GM19035 (cell line): ENCODE measurements around the gene SEMA3A.

ENCODE experiments used
- ATAC-seq: cut with Tn5 transposase; IDR thresholded peaks from one replicate; pipeline ENCODE4 v1.9.1; 2021; ENCODE audit not compliant: unreplicated experiment

SEMA3A gene

DNA sequence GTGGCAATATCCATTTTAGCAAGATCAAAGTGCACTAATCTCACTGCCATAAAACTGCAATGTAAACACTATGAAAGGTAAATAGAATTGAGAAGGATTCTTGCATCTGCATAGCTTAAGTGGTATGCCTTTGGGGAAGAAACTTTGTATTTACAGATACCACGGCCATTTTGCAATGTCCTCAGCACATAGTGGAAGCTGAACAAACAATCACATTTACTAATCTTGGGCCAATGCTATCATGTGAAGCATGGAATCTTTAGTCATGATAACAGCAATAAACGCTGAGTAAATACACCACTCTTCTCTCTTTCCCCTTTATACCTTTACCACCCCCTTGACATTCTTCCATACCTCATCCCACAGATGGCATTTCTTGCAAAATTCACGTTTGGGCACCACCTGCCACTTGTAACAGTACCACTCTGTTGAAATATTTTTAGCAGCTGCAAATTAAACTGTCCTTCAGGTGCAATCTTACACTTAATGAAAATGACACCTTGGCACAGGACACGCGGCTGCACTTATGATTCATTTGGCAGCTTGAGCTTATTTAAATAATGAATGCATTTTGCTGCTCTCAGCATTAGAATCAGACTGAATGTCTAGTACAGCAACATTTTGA is 171.8 kb downstream of the SEMA3A start:
- ATAC-seq = no peak

DNA sequence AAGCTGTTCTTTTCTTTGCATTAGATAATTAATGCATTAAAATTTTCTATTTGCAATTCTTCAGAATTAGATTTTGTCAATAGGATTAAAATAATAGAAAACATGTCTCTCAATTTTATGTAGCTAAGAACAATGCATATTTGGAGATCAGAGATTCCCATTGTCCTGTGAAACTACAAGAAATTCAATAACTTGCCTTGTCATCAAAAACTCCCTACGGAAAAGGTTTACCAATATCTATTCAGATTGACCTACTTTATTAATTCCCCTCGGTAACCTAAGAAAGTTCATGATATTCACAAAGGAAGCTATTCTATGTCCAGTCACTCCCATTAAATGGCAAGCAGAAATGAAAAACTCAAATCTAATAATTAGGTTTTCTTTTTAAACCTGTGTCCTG is 172.6 kb downstream of the SEMA3A start:
- ATAC-seq = no peak

DNA sequence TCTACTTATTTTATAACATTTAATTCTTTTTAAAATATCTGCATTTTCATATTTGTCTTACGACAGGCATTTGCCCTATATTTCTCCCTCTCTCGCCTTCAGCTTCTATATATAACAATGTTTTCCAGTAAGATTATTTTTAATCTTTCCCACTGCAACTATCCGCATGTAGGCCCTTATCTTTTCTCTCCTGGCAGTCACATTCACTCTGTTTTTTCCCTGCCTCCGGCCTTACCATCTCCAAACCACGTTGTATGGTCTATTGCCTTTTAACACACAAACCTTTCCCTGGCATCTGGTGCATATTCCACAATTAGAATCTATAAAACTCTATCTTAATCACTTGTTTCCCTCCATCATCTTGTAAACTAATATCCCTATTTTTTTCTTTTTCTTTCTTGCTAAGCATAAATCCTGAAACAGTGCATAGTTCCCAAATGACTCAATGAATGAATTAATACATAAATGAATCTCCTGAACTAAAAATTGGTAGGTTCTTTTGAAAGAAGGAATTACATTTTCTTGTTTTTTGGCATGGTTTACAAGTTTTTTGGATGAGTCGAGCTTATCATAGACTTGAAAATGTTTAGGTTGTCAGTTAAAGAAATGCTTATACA is 173.2 kb downstream of the SEMA3A start:
- no peak for ATAC-seq

DNA sequence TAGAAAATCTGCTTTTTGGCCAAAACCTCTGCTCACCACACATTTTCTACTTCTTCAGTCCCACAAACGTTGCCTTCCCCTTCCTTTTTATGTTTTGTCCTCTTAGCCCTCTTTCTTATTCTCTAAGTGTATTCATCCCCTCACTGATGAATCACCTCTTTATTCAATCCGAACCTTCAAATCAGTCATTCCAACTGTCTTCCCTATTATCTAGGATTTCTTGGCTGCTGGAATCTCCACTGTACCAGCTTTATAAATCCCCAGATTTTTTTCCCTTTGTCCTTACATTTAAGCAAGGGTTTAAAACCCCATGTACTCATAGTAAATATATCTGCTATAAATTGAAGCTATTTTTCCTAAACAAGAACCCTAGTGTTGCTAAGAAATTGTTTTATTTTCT is 176.9 kb downstream of the SEMA3A start:
- ATAC-seq = no peak

DNA sequence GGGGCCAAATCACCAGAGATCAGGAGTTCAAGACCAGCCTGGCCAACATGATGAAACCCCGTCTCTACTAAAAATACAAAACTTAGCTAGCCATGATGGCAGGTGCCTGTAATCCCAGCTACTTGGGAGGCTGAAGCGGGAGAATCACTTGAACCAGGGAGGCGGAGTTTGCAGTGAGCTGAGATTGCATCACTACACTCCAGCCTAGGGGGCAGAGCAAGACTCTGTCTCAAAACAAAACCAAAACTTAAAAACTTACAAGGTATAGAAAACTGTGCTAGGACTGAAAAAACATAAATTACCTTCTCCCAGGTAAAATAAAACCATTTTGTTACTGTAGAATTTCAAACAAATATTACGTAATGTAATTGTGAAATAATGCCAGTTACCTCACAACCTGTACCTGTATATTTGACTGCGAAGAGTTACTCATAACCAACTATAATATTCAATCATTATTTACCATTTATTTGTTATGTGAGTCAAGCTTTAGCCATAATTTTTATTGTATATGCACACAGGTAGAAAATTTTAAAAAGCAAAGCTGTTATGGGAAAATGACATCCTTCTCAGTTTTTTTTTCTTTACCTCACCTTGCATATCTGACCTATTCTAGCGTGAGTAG is 180.9 kb downstream of the SEMA3A start:
- no peak for ATAC-seq

DNA sequence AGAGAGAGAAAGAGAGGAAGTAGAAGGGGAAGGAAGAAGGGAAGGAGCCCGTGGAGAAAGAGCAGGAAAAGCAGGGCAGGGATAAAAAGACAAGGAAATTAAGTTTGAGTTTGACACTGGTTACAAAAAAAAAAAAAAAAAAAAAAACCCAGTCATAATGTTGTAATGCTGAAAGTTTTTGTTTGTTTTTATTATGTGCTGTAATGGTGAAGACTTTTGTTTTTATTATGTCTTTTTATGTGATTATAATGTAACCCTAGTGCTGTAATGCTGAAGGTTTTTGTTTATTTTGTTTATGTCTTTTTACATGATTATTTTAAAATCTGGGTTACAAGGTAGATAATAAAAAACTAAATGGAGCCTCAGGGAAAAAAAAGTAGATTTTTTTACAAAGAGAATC is 184.8 kb downstream of the SEMA3A start:
- no peak for ATAC-seq

DNA sequence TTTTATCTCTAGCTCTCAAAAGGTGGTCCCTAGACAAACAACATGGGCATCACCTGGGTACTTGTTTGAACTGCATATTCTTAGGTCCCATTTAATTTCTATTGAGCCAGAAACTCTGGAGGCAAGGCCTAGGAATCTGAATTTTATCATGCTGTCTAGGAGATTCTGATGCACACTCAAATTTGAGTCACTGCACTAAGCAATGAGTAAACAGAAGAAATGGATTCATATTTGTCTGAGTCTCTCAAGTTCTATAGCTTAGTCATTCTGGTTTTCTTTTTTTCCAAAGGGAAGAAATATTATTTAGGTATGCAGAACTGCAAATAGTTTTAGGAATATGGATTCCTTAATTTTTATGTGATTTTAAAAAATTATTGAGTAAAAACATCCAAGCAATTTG is 185.5 kb downstream of the SEMA3A start:
- no peak for ATAC-seq

DNA sequence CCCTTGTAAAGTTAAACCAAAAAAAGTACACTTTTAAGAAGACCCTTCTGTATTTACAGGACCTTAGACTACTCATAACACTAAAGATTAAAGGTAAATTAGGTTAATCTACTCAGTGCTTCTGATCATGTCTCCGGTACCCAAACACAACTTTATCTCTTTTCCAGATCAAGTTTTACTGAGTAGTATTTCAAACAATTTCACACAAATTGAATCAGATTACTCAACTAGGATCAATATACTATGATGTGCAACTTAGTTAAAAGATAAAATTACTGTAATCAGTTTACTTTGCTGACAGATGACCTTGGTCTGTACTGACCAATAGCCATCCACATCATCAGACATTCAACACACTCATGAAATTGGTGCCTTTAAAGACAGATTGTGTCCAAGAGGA is 191.4 kb downstream of the SEMA3A start:
- ATAC-seq = no peak

DNA sequence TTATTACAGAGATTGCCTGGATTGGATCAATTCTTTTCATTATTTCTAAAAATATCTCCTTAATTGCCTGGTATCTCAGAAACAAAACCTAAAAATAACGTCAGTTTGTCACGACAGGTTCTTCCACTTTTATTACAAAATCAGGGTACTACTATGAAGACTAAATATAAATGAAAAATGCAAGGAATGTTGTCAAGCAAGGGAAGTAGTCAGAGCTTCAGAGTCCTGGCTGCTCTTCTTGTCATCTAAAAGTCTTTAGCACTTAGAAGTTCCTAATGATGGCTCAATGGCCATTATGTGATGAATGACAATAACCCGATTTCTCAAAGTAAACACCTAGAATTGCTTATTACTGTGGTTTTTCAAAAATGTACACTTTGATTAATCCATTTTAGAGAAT is 192.2 kb downstream of the SEMA3A start:
- ATAC-seq = no peak

DNA sequence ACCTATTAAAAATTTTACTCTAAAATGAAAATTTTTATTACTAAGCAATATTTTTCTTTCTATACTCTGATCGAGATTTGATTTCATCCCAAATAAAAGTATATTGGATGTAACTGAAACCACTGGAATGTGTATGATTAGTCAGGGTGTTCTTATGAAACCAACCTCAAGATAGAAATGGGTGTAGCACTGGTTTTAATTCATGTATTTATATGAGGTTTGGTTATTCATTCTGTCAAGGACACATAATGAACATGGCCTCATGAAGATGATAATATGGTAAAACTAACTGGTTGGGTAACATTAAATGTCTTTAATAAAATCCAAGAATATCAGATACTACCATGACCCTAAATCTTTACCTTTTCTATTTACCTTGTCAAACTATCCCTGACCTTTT is 197.7 kb downstream of the SEMA3A start:
- no peak for ATAC-seq

DNA sequence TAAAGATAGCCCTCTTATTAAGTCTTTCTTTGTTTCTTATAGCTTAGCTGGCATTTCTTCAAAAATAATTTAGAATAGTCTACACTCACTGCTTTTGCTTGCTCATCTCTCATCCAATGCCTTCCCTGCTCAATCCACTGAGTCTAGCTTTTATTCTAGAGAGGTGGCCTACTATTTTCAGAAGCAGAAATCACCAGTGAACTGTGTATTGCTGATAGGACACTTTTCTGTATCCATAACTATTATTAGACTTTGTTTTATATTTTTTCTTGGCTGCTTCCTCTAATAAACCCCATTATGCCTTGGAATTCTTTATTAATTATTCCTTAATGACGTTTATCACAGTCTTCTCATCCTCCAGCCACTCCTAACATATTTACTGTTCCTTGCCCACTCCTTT is 206.8 kb downstream of the SEMA3A start:
- ATAC-seq = no peak

DNA sequence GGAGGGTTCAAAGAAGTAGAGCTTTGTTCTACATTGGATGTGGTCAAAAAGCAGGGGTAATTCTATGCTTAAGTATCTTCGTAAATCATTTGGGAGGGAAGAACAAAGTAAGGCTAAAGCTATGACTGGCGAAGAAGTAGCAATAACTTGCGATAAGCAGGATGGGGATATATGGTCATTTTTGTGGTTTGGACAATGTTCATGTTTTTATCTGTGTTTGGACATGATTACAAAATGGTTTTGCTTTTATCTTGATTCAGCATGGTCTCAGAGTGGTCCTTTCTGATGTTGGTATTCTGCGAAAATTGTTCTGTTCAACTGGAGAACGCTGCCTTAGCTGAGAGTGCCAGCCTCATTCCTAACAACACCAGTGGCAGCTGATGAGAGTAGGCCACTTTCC is 208.8 kb downstream of the SEMA3A start:
- ATAC-seq = no peak

DNA sequence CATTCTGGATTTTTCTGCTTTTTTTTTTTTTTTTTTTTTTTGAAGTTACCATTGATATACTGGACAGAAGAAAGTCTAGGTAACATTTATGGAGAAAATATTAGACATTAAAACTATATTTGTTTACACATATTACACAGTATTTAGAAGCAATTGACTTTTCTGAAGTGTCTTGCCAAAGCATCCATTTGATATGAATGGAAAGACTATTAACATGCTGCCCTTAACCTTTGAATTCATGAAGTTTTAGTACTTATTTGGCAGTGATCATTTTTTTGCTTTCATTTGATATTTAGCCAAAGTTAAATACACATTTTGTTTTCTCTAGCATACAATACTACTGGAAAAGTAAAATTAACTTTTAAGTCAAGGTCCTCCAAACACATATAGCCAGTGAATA is 210.0 kb downstream of the SEMA3A start:
- no peak for ATAC-seq

DNA sequence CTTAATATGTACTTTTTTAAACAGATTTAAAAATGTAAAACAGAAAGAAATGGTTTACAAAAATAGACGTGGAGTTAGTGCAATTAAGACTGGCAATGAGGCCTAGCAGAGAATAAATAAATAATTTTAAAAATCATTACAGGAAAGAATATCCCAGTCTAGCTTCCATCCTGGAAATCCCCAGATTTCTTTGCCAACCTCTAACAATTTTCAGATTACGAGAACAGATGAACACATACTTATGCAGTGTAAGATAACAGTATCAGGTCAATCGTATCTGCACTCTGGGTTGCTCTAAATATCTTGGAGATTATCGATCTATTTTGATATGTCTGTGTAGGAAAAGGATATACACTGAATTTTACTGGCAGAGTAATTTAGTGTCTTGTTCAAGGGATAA is 210.5 kb downstream of the SEMA3A start:
- no peak for ATAC-seq

DNA sequence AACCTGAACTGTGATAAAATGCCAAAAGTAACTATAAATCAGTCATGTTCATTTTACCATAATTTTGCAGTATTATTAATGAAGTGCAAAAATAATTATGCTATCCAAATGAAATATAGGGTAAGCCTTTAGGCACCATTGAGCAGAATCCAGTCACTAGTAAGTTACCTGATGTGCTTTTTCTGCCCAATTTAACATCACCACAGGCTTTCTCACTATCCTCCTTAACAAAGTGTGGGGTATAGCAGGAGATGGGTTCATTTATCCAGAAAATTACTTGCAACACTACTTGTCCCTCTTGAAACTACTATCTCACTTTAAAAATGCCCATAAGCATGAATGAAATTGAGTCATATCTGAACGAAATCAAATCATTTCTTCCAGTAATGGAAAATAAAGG is 211.0 kb downstream of the SEMA3A start:
- no peak for ATAC-seq

DNA sequence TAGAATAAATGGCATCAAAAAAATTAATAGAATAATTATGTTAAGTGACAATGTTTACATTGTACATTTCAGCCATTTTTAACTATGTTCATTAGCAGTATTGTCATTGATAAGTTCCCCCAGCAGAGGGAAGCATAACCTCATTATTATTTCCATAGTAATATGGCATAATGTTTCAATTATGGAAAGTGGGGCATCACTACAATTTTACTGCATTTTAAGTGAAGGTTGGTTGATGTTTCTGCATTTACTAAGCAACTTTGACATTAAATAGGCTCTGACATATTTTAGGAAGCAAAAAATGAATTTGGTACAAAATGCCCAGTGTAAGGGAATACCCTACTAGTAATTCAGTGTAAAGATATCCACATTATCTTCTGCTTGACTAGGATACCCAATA is 218.3 kb downstream of the SEMA3A start:
- ATAC-seq = peak; percentile 78

DNA sequence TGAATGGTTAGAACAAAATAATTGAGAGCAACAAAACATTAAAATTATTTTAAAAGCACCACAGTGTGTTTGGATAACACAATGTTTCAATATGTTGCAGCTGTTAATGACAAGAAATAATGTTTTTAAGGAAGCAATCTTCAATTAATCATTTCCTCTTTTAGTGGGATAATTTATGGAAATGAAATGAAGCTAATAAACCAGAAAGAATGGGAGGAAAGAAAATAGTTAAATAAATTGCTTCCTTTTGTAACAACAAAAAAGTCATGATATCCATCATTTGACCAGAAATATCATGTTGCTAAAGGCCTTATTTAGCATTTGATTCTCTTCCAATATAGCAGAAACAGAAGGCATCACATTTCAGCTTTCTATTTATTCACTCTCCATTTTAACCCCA is 224.5 kb downstream of the SEMA3A start:
- ATAC-seq = no peak

DNA sequence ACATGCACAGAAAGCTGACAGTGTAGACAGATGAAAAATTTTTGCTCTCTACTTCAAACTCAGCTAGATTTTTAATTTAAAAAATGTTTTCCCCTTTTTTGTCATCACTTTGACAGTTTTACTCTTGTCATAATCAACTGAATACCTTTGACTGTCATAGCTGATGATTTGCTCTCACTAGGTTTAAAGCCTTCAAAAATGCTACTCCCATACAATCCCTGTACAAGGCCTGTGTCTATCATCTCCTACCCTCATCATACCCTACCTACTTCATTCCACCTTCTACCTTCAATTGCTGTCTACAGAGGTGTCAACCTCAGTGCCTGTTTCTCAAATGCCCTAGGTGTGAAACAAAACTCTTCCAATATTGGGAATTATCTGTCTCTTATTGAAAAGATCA is 230.3 kb downstream of the SEMA3A start:
- ATAC-seq = no peak

DNA sequence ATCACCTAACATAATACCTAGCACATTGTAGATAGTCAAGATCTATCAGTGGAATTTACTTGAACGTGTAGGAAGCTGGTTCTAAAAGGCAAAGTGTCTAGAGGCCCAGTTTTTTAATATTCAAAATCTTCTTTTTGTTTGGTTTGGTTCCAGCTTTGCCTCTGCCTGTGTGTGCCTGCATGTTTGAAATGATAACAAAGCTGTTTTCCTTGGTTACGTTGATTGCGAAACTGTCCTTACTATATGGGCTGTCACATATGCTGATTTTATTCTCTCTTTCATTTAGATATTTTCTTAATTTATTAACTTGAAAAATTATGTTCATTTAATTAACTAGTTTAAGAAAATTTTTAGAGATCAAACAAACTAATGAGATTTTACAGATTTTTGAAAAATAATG is 237.3 kb downstream of the SEMA3A start:
- ATAC-seq = no peak

DNA sequence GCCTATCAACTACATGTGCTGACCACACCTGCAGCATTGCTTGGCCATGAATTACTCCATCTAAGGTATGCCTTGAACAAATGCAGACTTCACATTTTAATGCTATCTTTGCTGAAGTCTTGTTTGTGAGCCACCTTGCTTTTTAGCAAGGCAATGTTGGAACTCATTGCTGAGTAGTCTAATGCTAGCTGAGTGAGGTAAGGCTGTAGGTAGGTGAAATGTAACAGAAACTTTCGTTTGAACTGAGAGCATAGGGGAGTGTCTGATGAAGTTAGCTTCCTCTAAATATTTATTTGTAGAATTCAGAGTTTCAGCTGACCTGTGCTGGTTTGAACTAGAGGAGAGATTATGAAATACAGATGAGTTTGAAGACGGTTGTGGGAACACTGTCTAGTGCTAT is 238.5 kb downstream of the SEMA3A start:
- ATAC-seq = no peak

DNA sequence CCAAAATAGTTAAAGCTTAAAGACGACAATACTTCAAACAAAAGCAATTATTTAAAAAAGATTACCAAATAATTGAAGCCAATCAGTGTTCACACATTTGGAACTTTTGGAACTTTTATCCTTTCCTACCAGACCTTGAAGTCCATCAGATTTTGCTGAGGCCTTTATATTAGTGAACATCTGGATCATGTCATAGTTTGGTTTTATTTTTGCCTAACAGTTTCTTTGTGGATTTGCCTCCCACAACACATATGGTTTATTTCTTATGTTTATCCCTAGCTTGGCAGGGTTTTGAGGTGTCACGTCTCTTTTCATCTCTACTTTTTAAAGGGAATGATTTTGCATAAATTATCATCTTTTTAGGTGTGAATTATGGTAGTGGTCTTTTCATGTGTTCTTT is 242.4 kb downstream of the SEMA3A start:
- no peak for ATAC-seq

DNA sequence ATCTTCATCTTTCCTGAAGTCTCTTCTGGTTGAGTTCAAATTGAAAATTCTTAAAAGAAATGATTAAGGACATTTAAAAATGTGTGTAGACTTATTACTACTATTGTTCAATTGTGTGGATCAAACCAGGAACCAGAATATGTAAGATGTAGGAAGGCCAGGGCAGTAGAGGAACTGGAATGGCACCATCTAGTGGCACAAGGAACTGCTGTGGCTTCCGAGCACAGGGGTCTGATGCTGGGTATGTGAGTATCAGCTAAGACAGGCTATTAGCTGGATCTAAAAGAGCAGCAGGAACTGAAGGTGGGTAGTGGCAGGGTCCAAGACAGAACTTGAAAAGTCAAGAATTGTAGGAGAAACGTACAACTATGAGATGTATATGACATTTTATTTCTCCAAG is 247.3 kb downstream of the SEMA3A start:
- peak; percentile 83 for ATAC-seq

DNA sequence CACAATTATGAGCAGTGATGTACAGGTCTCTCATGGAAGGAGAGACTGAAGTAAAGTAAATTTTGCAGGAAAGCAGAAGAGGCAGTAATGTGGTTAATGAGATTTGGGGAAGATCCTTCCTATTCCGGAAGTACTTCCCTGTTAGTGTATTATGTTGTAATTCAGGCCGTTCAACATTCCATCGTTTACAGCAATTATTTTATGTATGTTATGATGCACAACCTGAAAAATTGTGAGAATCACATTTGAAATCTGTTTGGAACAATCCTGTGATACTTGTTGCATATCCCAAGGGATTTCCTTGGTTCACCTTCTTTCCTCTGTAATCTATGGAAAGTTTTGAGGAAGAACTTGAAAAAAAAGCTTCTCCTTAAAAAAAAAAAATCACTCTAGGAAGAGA is 247.8 kb downstream of the SEMA3A start:
- no peak for ATAC-seq
